ENCODE data around the gene USP35. TPM values are rescaled to one million over a fixed set of nuclear protein-coding genes. Genes with fewer than 3 reads are reported as not detected.

USP35 gene
- total RNA-seq, 4 donors from 2014 or later, result 6.6 to 30.6 (median 13.3) TPM

- no peak overlapping the region for H3K4me3 ChIP-seq
- H3K27me3 ChIP-seq, result no peaks in the 10 kb centered on the region
- no peaks in the 10 kb centered on the region for H3K9me3 ChIP-seq
- TF ChIP-seq CTCF (IDR thresholded peaks at IDR 0.05) (no peak), POLR2A (IDR thresholded peaks at IDR 0.05) (no peak)
- DNase-seq, result no peak
- peaks cover 0 to 8% (median 0%) of the 10 kb centered on the region in 3 donors for H3K36me3 ChIP-seq
- H3K27ac ChIP-seq, result no peak overlapping the region
- peaks cover 0 to 2% (median 0%) of the 10 kb centered on the region in 4 donors for H3K4me1 ChIP-seq
Measured at GRCh38 chr11:78248191-78248590, 59.5 kb downstream of the USP35 start.

- Histone ChIP-seq H3K4me1 (peaks cover 0 to 2% (median 0%) of the 10 kb centered on the region in 4 donors), H3K27ac (no peak overlapping the region), H3K4me3 (no peak overlapping the region), H3K9me3 (no peaks in the 10 kb centered on the region), H3K36me3 (peaks cover 0 to 8% (median 0%) of the 10 kb centered on the region in 3 donors), H3K27me3 (no peaks in the 10 kb centered on the region)
- TF ChIP-seq CTCF (IDR thresholded peaks at IDR 0.05) (no peak), POLR2A (IDR thresholded peaks at IDR 0.05) (no peak)
- no peak for DNase-seq
Measured at GRCh38 chr11:78248903-78249302, 60.2 kb downstream of the USP35 start.

- TF ChIP-seq POLR2A (IDR thresholded peaks at IDR 0.05) (no peak), CTCF (IDR thresholded peaks at IDR 0.05) (no peak)
- H3K27ac ChIP-seq, result no peak overlapping the region
- no peak for DNase-seq
- peaks cover 0 to 2% (median 0%) of the 10 kb centered on the region in 4 donors for H3K4me1 ChIP-seq
- no peak overlapping the region for H3K4me3 ChIP-seq
- no peaks in the 10 kb centered on the region for H3K9me3 ChIP-seq
- H3K36me3 ChIP-seq, result peaks cover 0 to 8% (median 0%) of the 10 kb centered on the region in 3 donors
- H3K27me3 ChIP-seq, result no peaks in the 10 kb centered on the region
Measured at GRCh38 chr11:78250099-78250498, 61.4 kb downstream of the USP35 start.

GRCh38 chr11:78251083-78251775 is 62.5 kb downstream of the USP35 start:
- no peak for DNase-seq

GRCh38 chr11:78253797-78254196 is 65.1 kb downstream of the USP35 start:
- Histone ChIP-seq H3K4me1 (peaks cover 0 to 2% (median 0%) of the 10 kb centered on the region in 4 donors), H3K27ac (no peak overlapping the region), H3K4me3 (no peak overlapping the region), H3K9me3 (no peaks in the 10 kb centered on the region), H3K36me3 (peaks cover 0 to 6% (median 0%) of the 10 kb centered on the region in 3 donors), H3K27me3 (no peaks in the 10 kb centered on the region)
- TF ChIP-seq CTCF (IDR thresholded peaks at IDR 0.05), result no peak
- TF ChIP-seq POLR2A (IDR thresholded peaks at IDR 0.05), result no peak
- no peak for DNase-seq

More at GRCh38 chr11:78251083-78251775, 62.5 kb downstream of the USP35 start:
- H3K9me3 ChIP-seq, result no peaks in the 10 kb centered on the region
- H3K36me3 ChIP-seq, result peaks cover 0 to 8% (median 0%) of the 10 kb centered on the region in 3 donors
- no peak overlapping the region for H3K27ac ChIP-seq
- peaks cover 0 to 2% (median 0%) of the 10 kb centered on the region in 4 donors for H3K4me1 ChIP-seq
- H3K4me3 ChIP-seq, result no peak overlapping the region
- TF ChIP-seq POLR2A (IDR thresholded peaks at IDR 0.05) (no peak), CTCF (IDR thresholded peaks at IDR 0.05) (no peak)
- H3K27me3 ChIP-seq, result no peaks in the 10 kb centered on the region

Data from Peyer's patch (tissue), 4 donors.